Activated CD8-positive, alpha-beta memory T cell treated with anti-CD3 and anti-CD28 coated beads for 48 hours (primary cell): Measurements from ENCODE around the gene PRKD2.
"Not testable (repeated sequence)": the region's sequence is repeated elsewhere in the genome, so short reads cannot be mapped to it uniquely, and the experiment has no call there.

Experiments used
- DNase-seq, 3 experiments: peaks; one replicate each; pipeline ENCODE4 v3.0.0-alpha.2; 2020; ENCODE audit warnings: low read depth in 2 of 3, low spot score in 2 of 3

Gene PRKD2

GRCh38 chr19:46634656-46635218 lies 82.2 kb downstream of the PRKD2 start:
- DNase-seq = no peak

DNA sequence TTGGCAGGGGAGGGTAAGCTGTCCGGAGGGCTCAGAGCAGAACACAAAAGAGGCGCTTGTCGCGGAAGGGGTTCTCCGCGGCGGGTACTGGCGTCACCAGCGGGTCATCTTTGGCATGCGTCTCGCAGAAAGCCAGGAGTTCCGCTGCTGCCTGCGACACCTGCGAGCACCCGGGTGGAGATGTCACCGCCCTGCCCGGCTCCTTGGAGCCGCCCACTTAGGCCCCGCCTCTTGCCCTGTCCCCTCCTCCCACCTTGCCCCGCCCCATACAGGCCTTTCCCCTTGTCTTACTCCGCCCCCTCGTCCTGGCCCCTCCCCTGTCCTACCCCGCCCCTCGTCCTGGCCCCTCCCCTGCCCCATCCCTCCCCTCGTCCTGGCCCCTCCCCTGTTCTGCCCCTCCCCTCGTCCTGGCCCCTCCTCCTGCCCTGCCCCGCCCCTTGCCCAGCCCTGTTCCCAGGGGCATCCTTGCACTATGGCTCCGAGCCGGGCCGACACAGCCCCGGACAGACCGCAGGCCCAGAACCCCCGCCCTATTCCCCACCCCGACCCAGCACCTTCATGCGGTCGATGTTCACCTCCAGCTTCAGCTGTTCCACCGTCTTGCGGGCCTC lies 82.8 kb downstream of the PRKD2 start:
- DNase-seq = peak; percentile 88 to 95 (median 89)

GRCh38 chr19:46633130-46633529 lies 83.8 kb downstream of the PRKD2 start:
- no peak for DNase-seq

DNA sequence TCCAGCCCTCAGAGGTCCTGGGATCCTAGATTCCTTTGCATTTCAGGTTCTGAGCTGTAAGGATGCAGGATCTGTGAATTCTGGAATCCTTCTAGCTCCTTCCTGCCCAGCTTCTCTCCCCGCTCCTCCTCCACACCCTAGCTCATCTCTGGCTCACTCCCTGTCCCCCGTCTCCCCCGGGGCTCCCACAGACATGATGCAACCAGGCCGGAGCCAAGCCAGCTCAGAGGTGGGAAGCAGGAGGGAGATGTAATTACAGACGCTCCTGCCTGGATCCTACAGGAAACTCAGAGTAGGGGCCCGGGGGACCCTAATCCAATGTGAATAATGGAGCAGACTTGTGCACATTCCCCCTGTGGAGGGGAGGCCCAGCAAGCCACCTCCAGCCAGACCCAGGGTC lies 85.4 kb downstream of the PRKD2 start:
- DNase-seq = no peak

DNA sequence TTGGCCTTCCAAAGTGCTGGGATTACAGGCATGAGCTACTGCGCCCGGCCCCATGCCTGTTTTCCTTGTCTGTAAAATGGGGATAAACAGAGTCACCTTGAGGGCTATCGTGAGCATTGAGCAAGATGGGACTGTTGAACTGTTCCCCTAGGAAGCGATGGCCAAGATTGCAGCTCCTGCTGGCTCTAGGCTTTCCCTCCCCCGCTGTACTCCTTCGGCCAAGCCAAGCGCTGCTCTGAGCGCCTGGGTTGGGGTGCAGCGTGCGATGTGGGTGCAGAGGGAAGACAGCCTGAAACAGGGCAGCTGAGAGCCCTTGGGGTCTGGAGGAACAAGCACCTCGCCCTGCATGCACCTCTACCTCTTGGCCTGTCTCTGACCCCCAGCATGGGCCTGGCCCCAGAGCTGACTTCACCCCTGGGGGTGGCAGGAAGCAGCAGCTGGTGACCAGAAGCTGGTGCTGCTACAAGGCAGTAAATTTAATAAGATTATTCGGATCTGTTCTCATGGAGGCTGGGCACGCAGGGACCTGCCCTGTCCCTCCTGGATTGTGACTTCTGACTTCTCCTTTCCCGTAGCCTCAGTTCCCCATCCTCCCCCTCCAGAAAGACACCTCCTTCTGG lies 86.2 kb downstream of the PRKD2 start:
- DNase-seq = no peak

- no peak for DNase-seq
These were observed 87.3 kb downstream of the PRKD2 start for GRCh38 chr19:46629546-46630025.

- not testable (repeated sequence) for DNase-seq
These were observed 87.9 kb downstream of the PRKD2 start for GRCh38 chr19:46628970-46629369.

- DNase-seq = no peak
These were observed 90.5 kb downstream of the PRKD2 start for GRCh38 chr19:46626446-46626845.

DNA sequence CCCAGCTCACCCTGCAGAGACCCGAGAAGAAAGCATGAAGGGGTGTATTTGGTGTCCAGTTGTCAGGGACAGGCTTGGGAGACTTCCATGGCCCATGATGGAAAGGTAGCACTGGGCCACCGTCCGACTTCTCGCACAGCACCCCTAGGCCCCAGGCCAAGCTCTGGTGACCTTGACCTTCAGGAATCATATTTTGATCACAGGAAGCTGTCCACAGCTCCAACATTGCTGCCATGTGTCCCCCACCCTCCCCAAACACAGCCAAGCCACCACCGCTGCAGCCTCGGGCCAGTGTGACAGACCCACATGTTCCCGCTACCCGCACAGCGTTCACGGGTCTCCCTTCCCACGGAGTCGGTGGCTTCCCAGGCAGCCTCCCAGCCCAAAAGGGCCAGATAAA lies 91.2 kb downstream of the PRKD2 start:
- DNase-seq = no peak

DNA sequence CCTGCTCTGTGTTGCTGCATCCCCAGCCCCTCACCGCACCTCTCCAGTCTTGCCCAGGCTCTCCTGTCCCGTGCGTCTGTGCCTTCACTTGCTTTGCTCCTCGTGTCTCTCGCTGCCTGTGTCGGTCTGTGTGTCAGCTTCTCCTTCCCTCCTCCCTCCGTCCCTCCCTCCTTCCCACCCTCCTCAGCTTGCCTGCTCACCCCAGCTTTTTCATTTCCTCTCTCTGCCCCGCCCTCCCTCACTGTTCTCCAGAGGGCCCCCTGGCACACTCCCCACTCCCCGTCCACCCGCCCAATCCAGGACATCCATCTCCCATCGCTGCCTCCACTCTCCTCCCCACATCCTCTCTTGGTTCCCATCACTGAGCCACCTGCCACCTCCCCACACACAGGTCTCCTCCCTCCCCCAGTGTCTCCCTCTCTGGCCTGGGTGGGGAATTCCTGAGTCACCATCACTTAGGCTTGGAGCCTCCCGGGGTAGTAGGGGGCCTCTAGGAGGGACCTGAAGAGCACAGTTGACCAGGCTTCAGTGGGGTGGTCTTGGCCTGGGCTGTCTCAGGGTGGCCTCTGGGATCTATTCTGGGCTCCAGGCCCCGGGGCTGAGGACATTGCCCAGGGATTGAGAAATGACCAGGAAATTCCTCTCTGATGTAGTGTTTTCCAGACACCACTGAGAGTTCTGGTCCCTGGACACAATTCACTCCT lies 91.8 kb downstream of the PRKD2 start, which contains the start of gene PTGIR:
Gene PTGIR (minus strand): TSS at position 132 of the 704 bp plus-strand sequence. CDS start 864 bp downstream, outside the sequence.
- no peak for DNase-seq
